A549 (cell line): ENCODE data around the gene SLC16A9.

Experiments
- ZSCAN20 ChIP-seq: fragments of 250-450 bp; sonication (Bioruptor Pico); IDR thresholded peaks from 2 replicates; pipeline ENCODE4 v1.8.0; 2022; ENCODE audit warnings: mild to moderate bottlenecking, moderate library complexity
- TF ChIP-seq, protein P1 (sequence below): fragments of >200 bp; sonication (Bioruptor Twin); formaldehyde crosslinking; IDR thresholded peaks from 3 replicates; pipeline ENCODE4 v1.5.1; 2016

- TF ChIP-seq ZSCAN20 (CRISPR knock-in tag), result no peak
- TF ChIP-seq, protein P1, sequence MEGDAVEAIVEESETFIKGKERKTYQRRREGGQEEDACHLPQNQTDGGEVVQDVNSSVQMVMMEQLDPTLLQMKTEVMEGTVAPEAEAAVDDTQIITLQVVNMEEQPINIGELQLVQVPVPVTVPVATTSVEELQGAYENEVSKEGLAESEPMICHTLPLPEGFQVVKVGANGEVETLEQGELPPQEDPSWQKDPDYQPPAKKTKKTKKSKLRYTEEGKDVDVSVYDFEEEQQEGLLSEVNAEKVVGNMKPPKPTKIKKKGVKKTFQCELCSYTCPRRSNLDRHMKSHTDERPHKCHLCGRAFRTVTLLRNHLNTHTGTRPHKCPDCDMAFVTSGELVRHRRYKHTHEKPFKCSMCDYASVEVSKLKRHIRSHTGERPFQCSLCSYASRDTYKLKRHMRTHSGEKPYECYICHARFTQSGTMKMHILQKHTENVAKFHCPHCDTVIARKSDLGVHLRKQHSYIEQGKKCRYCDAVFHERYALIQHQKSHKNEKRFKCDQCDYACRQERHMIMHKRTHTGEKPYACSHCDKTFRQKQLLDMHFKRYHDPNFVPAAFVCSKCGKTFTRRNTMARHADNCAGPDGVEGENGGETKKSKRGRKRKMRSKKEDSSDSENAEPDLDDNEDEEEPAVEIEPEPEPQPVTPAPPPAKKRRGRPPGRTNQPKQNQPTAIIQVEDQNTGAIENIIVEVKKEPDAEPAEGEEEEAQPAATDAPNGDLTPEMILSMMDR, result no peak
Observed at GRCh38 chr10:59672150-59672875, 37.3 kb downstream of the SLC16A9 start.
